HT1080 (cell line): Measurements from ENCODE around the gene PRMT5. TPM values are rescaled to one million over a fixed set of nuclear protein-coding genes. Genes with fewer than 3 reads are reported as not detected.

Source experiments
- DNase-seq: peaks from one replicate; pipeline ENCODE4 v3.0.0-alpha.2; 2015; ENCODE audit warnings: low read depth
- total RNA-seq: library from RNA; depleted of rRNA; stranded (reverse); fragments of >200 nt; shearing (Covaris generic); gene quantifications from 2 replicates; pipeline ENCODE4 v1.2.3, GENCODE V29; 2014; rRNA removed

PRMT5 gene
- total RNA-seq, 1 experiment from 2014 or later = 127 TPM

- DNase-seq = no peak
These were observed 50.6 kb downstream of the PRMT5 start for GRCh38 chr14:22878271-22879246.

- no peak for DNase-seq
These were observed 52.1 kb downstream of the PRMT5 start for GRCh38 chr14:22877000-22877501.

- DNase-seq = no peak
These were observed 53.3 kb downstream of the PRMT5 start for GRCh38 chr14:22875748-22876319.

GRCh38 chr14:22875003-22875747 is 54.0 kb downstream of the PRMT5 start:
- DNase-seq = no peak

GRCh38 chr14:22872833-22873520 is 56.2 kb downstream of the PRMT5 start:
- no peak for DNase-seq

- peak; percentile 84 for DNase-seq
These were observed 56.9 kb downstream of the PRMT5 start for GRCh38 chr14:22872033-22872832.

GRCh38 chr14:22871224-22872032 is 57.7 kb downstream of the PRMT5 start, which contains the start of gene LRP10:
Gene LRP10 (plus strand): TSS chr14:22871740. CDS start chr14:22872304, 564 bp downstream.
- DNase-seq = peak; percentile 90

- no peak for DNase-seq
These were observed 58.4 kb downstream of the PRMT5 start for GRCh38 chr14:22870811-22871223.

Other genes starting within 250 kb of the PRMT5 start
- gene OXA1L, start 162.7 kb downstream of the PRMT5 start, total RNA-seq = 150 and 207 TPM in 2 replicates
- 1.1 and 2.0 TPM in 2 replicates for gene SLC7A7, start 113.9 kb downstream of the PRMT5 start, total RNA-seq
- 106 and 146 TPM in 2 replicates for gene MRPL52, start 99.5 kb downstream of the PRMT5 start, total RNA-seq
- 480 and 530 TPM in 2 replicates for gene MMP14, start 92.8 kb downstream of the PRMT5 start, total RNA-seq
- 65.5 and 86.0 TPM in 2 replicates for gene LRP10, start 57.6 kb downstream of the PRMT5 start, total RNA-seq
- not detected in 2 replicates for gene REM2, start 46.2 kb downstream of the PRMT5 start, total RNA-seq
- gene RBM23, start 10.2 kb downstream of the PRMT5 start, total RNA-seq = 34.0 and 38.1 TPM in 2 replicates
- 55.6 and 70.9 TPM in 2 replicates for gene HAUS4, start 27.7 kb upstream of the PRMT5 start, total RNA-seq
- 89.2 and 89.8 TPM in 2 replicates for gene AJUBA, start 53.2 kb upstream of the PRMT5 start, total RNA-seq
- gene C14orf93, start 80.8 kb upstream of the PRMT5 start, total RNA-seq = 4.6 and 7.4 TPM in 2 replicates
- gene PSMB5, start 105.5 kb upstream of the PRMT5 start, total RNA-seq = 335 and 366 TPM in 2 replicates
- 0.10 TPM in 1 of 2 replicates, not detected in the other for gene PSMB11, start 112.8 kb upstream of the PRMT5 start, total RNA-seq
- gene CDH24, start 128.1 kb upstream of the PRMT5 start, total RNA-seq = 15.3 and 18.2 TPM in 2 replicates
- gene ACIN1, start 165.8 kb upstream of the PRMT5 start, total RNA-seq = 78.0 and 89.7 TPM in 2 replicates
- gene C14orf119, start 166.1 kb upstream of the PRMT5 start, total RNA-seq = 82.8 and 89.1 TPM in 2 replicates
- not detected in 2 replicates for gene CIROP, start 175.6 kb upstream of the PRMT5 start, total RNA-seq
- gene CEBPE, start 189.9 kb upstream of the PRMT5 start, total RNA-seq = 0.13 TPM in 1 of 2 replicates, not detected in the other